HCT116 (cell line): ENCODE results near the gene FLYWCH1. TPM values are rescaled to one million over a fixed set of nuclear protein-coding genes. Genes with fewer than 3 reads are reported as not detected.

Experiments
- ATAC-seq: fragments of 200-7000 bp; cut with Tn5 transposase; 2 replicates; pipeline ENCODE4 v1.9.1; 2020; ENCODE audit warnings: mild to moderate bottlenecking, moderate library complexity
- BruUV-seq: library from RNA; stranded (reverse); fragments of 400-500 nt; replicated peaks from 2 replicates; lab custom pipeline; 2021; lab: Mats Ljungman, UMichigan
- CTCF ChIA-PET: fragments of 300-600 bp; sonication (Branson Sonifier 250); formaldehyde crosslinking; loops from one replicate; lab custom pipeline; 2021; ENCODE audit warnings: antibody characterized with exemption; lab: Charles Lee
- POLR2A ChIA-PET: fragments of 300-600, 350-600 bp; sonication (Branson Sonifier 250); formaldehyde crosslinking; loops from one replicate; lab custom pipeline; 2021; ENCODE audit warnings: antibody characterized with exemption; lab: Charles Lee
- RAD21 ChIA-PET, 2 experiments: fragments of 300-600 bp; sonication (Branson Sonifier 250); formaldehyde crosslinking; loops; one replicate each; lab custom pipeline; 2023; ENCODE audit warnings: low total read pairs in 2 of 2; ENCODE audit not compliant: uncharacterized antibody in 2 of 2, unreplicated experiment in 2 of 2, low non-redundant PET in 1 of 2; lab: Charles Lee
- DNase-seq: peaks from one replicate; pipeline ENCODE4 v3.0.0-alpha.2; 2010; ENCODE audit warnings: low read depth, low spot score
- H2AFZ ChIP-seq: fragments of 200-600 bp; shearing (Covaris generic), sonication (generic); 2 replicates; pipeline ENCODE4 v1.6.1; 2017; ENCODE audit warnings: low read depth, mixed run types, mixed read lengths, antibody characterized with exemption, low read length; ENCODE audit not compliant: poor library complexity, severe bottlenecking
- H3K27ac ChIP-seq: 2 replicates; pipeline ENCODE4 v1.5.1; 2012; ENCODE audit warnings: low read depth, low read length
- H3K27me3 ChIP-seq: fragments of 200-600 bp; sonication (generic); 2 replicates; pipeline ENCODE4 v1.6.1; 2016; ENCODE audit warnings: mixed run types, low read length, mixed read lengths; ENCODE audit not compliant: insufficient read depth
- H3K36me3 ChIP-seq, 2 experiments: fragments of 200-500 bp in 1 of 2; fragments of 200-600 bp in 1 of 2; sonication (Bioruptor generic) in 1 of 2; sonication (generic) in 1 of 2; 2 replicates each; pipeline versions ENCODE4 v1.5.1 to v1.6.1; 2014 to 2016; ENCODE audit warnings: low read length in 2 of 2, inconsistent platforms in 1 of 2, mixed read lengths in 1 of 2, mixed run types in 1 of 2; ENCODE audit not compliant: insufficient read depth in 2 of 2, control insufficient read depth in 1 of 2
- H3K4me1 ChIP-seq, 2 experiments: fragments of 200-600 bp in 1 of 2; sonication (generic) in 1 of 2; 2 replicates each; pipeline versions ENCODE4 v1.5.1 to v1.6.1; 2012 to 2017; ENCODE audit warnings: low read length in 2 of 2, inconsistent platforms in 1 of 2, mild to moderate bottlenecking in 1 of 2, mixed read lengths in 1 of 2, mixed run types in 1 of 2, moderate library complexity in 1 of 2; ENCODE audit not compliant: insufficient read depth in 2 of 2, control insufficient read depth in 1 of 2
- H3K4me2 ChIP-seq: fragments of 200-600 bp; sonication (generic); 2 replicates; pipeline ENCODE4 v1.6.1; 2017; ENCODE audit warnings: mixed run types, low read length, mixed read lengths
- H3K4me3 ChIP-seq, 2 experiments: fragments of 200-600 bp in 1 of 2; sonication (generic) in 1 of 2; replicated peaks in 1 of 2; 2 replicates each; pipeline ENCODE4 v1.5.1; 2011 to 2016; ENCODE audit warnings: low read length in 2 of 2, control low read depth in 1 of 2, low read depth in 1 of 2, mild to moderate bottlenecking in 1 of 2, mixed read lengths in 1 of 2, mixed run types in 1 of 2
- H3K79me2 ChIP-seq: fragments of 200-600 bp; sonication (generic); 2 replicates; pipeline ENCODE4 v1.6.1; 2017; ENCODE audit warnings: mild to moderate bottlenecking, mixed run types, low read length, moderate library complexity, mixed read lengths; ENCODE audit not compliant: insufficient read depth
- H3K9ac ChIP-seq: fragments of 200-600 bp; sonication (generic); 2 replicates; pipeline ENCODE4 v1.6.1; 2016; ENCODE audit warnings: low read length, mixed read lengths
- H3K9me2 ChIP-seq: fragments of 200-600 bp; sonication (generic), shearing (Covaris generic); 2 replicates; pipeline ENCODE4 v1.6.1; 2017; ENCODE audit warnings: mixed run types, mild to moderate bottlenecking, moderate library complexity; ENCODE audit not compliant: insufficient read depth
- H3K9me3 ChIP-seq, 2 experiments: fragments of 200-500 bp in 1 of 2; fragments of 200-600 bp in 1 of 2; sonication (Bioruptor generic) in 1 of 2; sonication (generic) in 1 of 2; 2 replicates each; pipeline ENCODE4 v1.6.1; 2014 to 2017; ENCODE audit warnings: low read length in 2 of 2, mixed read lengths in 2 of 2, inconsistent platforms in 1 of 2, low read depth in 1 of 2, mild to moderate bottlenecking in 1 of 2, mixed run types in 1 of 2, moderate library complexity in 1 of 2; ENCODE audit not compliant: control insufficient read depth in 1 of 2, insufficient read depth in 1 of 2
- H4K20me1 ChIP-seq: fragments of 200-600 bp; sonication (generic), shearing (Covaris generic); 2 replicates; pipeline ENCODE4 v1.6.1; 2017; ENCODE audit warnings: mixed run types, mild to moderate bottlenecking, moderate library complexity; ENCODE audit not compliant: insufficient read depth
- CBX3 ChIP-seq: IDR thresholded peaks from 2 replicates; pipeline ENCODE4 v1.6.1; 2012; ENCODE audit warnings: low read depth
- CEBPB ChIP-seq: IDR thresholded peaks from 2 replicates; pipeline ENCODE4 v1.6.1; 2012; ENCODE audit warnings: low read depth
- EGR1 ChIP-seq: IDR thresholded peaks from 2 replicates; pipeline ENCODE4 v1.6.1; 2012; ENCODE audit warnings: low read depth
- ELF1 ChIP-seq: IDR thresholded peaks from 2 replicates; pipeline ENCODE4 v1.6.1; 2012; ENCODE audit warnings: low read depth, borderline replicate concordance
- EZH2 ChIP-seq: fragments of 200-600 bp; sonication (generic); IDR thresholded peaks from 2 replicates; pipeline ENCODE4 v1.6.1; 2017; ENCODE audit warnings: antibody characterized with exemption, mixed run types
- EZH2phosphoT487 ChIP-seq: fragments of 200-600 bp; IDR thresholded peaks from 2 replicates; pipeline ENCODE4 v1.6.1; 2018; ENCODE audit warnings: antibody characterized with exemption, borderline replicate concordance
- JUND ChIP-seq: IDR thresholded peaks from 2 replicates; pipeline ENCODE4 v1.6.1; 2012
- POLR2A ChIP-seq: IDR thresholded peaks from 2 replicates; pipeline ENCODE4 v1.7.0; 2011; ENCODE audit warnings: borderline replicate concordance; ENCODE audit not compliant: insufficient read depth, insufficient read length; ENCODE audit errors: extremely low read depth
- POLR2AphosphoS5 ChIP-seq: IDR thresholded peaks from 2 replicates; pipeline ENCODE4 v1.6.1; 2011; ENCODE audit warnings: mild to moderate bottlenecking, low read depth, low read length, moderate library complexity
- SIN3A ChIP-seq: IDR thresholded peaks from 2 replicates; pipeline ENCODE4 v1.6.1; 2012; ENCODE audit warnings: low read depth
- SP1 ChIP-seq: IDR thresholded peaks from 2 replicates; pipeline ENCODE4 v1.6.1; 2012; ENCODE audit warnings: low read depth
- SRF ChIP-seq: IDR thresholded peaks from 2 replicates; pipeline ENCODE4 v1.6.1; 2012; ENCODE audit warnings: low read depth
- TCF7L2 ChIP-seq: IDR thresholded peaks from 2 replicates; pipeline ENCODE4 v1.7.0; 2011; ENCODE audit warnings: borderline replicate concordance, inconsistent platforms; ENCODE audit not compliant: insufficient read depth, insufficient read length; ENCODE audit errors: extremely low read depth
- ZNF274 ChIP-seq: fragments of 200-500 bp; sonication (Bioruptor generic); IDR thresholded peaks from 2 replicates; pipeline ENCODE4 v1.6.1; 2014; ENCODE audit warnings: mild to moderate bottlenecking, low read depth, low read length, inconsistent platforms
- intact Hi-C: fragments of 100-400 bp; cut with micrococcal nuclease; formaldehyde crosslinking; loops from 2 replicates; pipeline ENCODE4 v1.10.0; 2022
- total RNA-seq: library from RNA; stranded (reverse); gene quantifications from one replicate; pipeline ENCODE4 v1.2.1, GENCODE V29; 2021; ENCODE audit not compliant: unreplicated experiment
- TF ChIP-seq, protein P1 (sequence below): IDR thresholded peaks from 2 replicates; pipeline ENCODE4 v1.6.1; 2012
- TF ChIP-seq, protein P2 (sequence below): IDR thresholded peaks from 2 replicates; pipeline ENCODE4 v1.6.1; 2012

The FLYWCH1 gene
- total RNA-seq, 1 experiment from 2014 or later, result 66.6 TPM

DNA sequence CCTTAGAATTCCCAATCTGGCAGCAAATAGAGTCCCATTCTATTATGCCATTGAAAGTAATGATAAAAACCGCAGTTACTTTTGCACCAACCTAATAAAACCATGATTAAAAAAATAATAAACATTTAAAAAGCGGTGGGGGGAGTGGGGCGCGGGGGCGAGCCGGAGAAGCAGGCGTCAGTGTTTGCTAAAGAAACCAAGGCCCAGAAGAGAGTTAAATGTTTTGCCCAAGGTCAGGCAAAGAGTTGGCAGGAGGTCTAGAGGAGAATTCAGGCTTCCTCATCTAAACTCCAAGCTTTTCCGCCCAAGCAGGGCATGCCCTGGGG is 44.1 kb upstream of the FLYWCH1 start:
- Histone ChIP-seq H3K4me2 (peak overlapping the region; percentile 88), H3K9ac (peak overlapping the region; percentile 79), H3K79me2 (no peaks in the 10 kb centered on the region), H3K9me3 (no peaks in the 10 kb centered on the region), H3K4me3 (peak overlapping the region; percentile 55 to 73), H3K27me3 (no peaks in the 10 kb centered on the region), H3K27ac (peak overlapping the region; percentile 92), H3K9me2 (no peaks in the 10 kb centered on the region), H3K36me3 (no peaks in the 10 kb centered on the region), H2AFZ (peak overlapping the region; percentile 79), H4K20me1 (no peaks in the 10 kb centered on the region), H3K4me1 (peaks cover 3 to 19% of the 10 kb centered on the region in 2 experiments; a peak in 3 of 4 replicates)
- ChIA-PET RAD21 (interaction anchor here (1.2 to 1.3 kb wide), 3 partner anchors 9 to 29 kb away, joined by 3 to 10 read pairs (median 8); no protein-coding TSS in a partner anchor), POLR2A (interaction anchor here (0.7 to 1.7 kb wide), 11 partner anchors 10 to 185 kb away, joined by 3 to 14 read pairs (median 3); partner anchors contain the start of genes FLYWCH1, FLYWCH2 and KCTD5), CTCF (interaction anchor here (0.7 to 2.9 kb wide), 17 partner anchors 9 to 115 kb away, joined by 3 to 42 read pairs (median 5); partner anchors contain the start of genes FLYWCH2, PRSS21 and PRSS22)
- TSS peak; percentile 96 for BruUV-seq
- no peak for ATAC-seq
- intact Hi-C loops, result no loop called here
- DNase-seq, result no peak
- TF ChIP-seq ZNF274, result no peak
- TF ChIP-seq EGR1, result peak; percentile 62
- TF ChIP-seq, protein P1, sequence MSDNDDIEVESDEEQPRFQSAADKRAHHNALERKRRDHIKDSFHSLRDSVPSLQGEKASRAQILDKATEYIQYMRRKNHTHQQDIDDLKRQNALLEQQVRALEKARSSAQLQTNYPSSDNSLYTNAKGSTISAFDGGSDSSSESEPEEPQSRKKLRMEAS, result 0 out of 2 replicates have a peak, but pooled peaks have one; percentile 5

DNA sequence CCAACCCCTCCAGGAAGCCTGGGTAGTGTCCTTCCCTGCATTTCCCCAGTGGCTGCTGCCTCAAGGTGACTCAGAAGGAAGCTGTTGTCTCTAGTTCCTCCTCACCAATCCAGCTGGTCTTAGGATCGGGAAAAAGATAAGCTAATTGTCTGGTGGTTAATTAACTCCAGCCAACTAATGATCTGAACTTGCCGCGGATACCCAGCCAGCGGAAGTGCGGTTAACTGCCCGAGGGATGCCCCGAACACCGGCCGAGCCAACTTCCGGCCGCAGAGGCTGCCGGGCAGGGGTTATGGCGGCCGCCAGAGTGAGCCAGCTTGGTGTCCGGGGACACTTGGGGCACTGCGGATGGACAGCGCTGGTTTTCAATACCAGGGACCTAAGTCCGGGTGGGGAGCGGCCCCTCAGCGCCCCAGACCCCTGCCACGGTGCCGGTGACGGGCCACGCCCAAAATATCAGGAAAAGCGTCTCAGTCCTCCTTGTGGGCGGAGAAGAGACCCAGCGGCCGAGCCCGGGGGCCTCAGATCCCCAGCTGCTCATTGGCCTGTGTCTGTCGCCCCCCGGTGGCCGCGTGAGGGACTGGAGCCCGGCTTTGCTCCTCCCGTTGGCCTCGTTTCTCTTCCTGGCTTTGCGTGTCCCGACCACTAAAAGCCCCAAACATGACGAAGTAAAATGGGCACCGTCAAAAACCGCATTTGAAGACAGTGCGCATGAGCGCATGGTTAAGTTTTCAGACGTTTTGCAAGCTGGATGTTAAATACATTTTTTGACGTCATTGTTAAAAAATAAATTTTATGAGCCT is 43.5 kb upstream of the FLYWCH1 start:
- peak overlapping the region; percentile 55 to 73 for H3K4me3 ChIP-seq
- ATAC-seq, result peak; percentile 96
- peak overlapping the region; percentile 92 for H3K27ac ChIP-seq
- peaks cover 8 to 24% of the 10 kb centered on the region in 2 experiments; a peak in 3 of 4 replicates for H3K4me1 ChIP-seq
- H2AFZ ChIP-seq, result peak overlapping the region; percentile 79
- no peaks in the 10 kb centered on the region for H3K9me2 ChIP-seq
- peak; percentile 86 for DNase-seq
- H3K9me3 ChIP-seq, result no peaks in the 10 kb centered on the region
- ChIA-PET POLR2A (interaction anchor here (0.7 to 1.7 kb wide), 12 partner anchors 11 to 186 kb away, joined by 3 to 14 read pairs (median 3); partner anchors contain the start of genes FLYWCH1, FLYWCH2 and KCTD5), CTCF (interaction anchor here (0.7 to 2.9 kb wide), 22 partner anchors 9 to 114 kb away, joined by 3 to 42 read pairs (median 4); partner anchors contain the start of genes FLYWCH2, PRSS21 and PRSS22), RAD21 (interaction anchor here (1.2 to 1.3 kb wide), 3 partner anchors 10 to 29 kb away, joined by 3 to 10 read pairs (median 8); no protein-coding TSS in a partner anchor)
- H3K9ac ChIP-seq, result peak overlapping the region; percentile 79
- H4K20me1 ChIP-seq, result no peaks in the 10 kb centered on the region
- H3K27me3 ChIP-seq, result no peaks in the 10 kb centered on the region
- no peaks in the 10 kb centered on the region for H3K36me3 ChIP-seq
- no peaks in the 10 kb centered on the region for H3K79me2 ChIP-seq
- TSS peak; percentile 99 for BruUV-seq
- intact Hi-C loops, result loop anchor here (1.0 kb wide), 1 partner anchor 26 kb away; no protein-coding TSS in a partner anchor
- H3K4me2 ChIP-seq, result peak overlapping the region; percentile 88
- TF ChIP-seq, protein P2, sequence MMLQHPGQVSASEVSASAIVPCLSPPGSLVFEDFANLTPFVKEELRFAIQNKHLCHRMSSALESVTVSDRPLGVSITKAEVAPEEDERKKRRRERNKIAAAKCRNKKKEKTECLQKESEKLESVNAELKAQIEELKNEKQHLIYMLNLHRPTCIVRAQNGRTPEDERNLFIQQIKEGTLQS, result no peak
- TF ChIP-seq CEBPB, result no peak
- TF ChIP-seq, protein P1, result peak; percentile 43; the same call in 1 of the 2 replicates
- no peak for TF ChIP-seq JUND
- TF ChIP-seq EZH2phosphoT487, result no peak
- TF ChIP-seq SRF, result no peak; the same call in 1 of the 2 replicates
- peak; percentile 90 for TF ChIP-seq POLR2A
- TF ChIP-seq SIN3A, result peak; percentile 74
- TF ChIP-seq ELF1, result peak; percentile 32; the same call in 1 of the 2 replicates
- TF ChIP-seq TCF7L2, result peak; percentile 70
- peak; percentile 93 for TF ChIP-seq POLR2AphosphoS5
- 0 out of 2 replicates have a peak, but pooled peaks have one; percentile 12 for TF ChIP-seq CBX3
- TF ChIP-seq EZH2, result no peak
- peak; percentile 44 for TF ChIP-seq SP1
